NCI-H82 (cell line): Measurements from ENCODE around the gene HIVEP3.
"Not testable (repeated sequence)": the region's sequence is repeated elsewhere in the genome, so short reads cannot be mapped to it uniquely, and the experiment has no call there.

Experiments used
- DNase-seq: peaks from one replicate; lab custom pipeline; 2025; lab: John Stamatoyannopoulos, UW

Gene HIVEP3

GRCh38 chr1:41918450-41919043 lies at the start of gene HIVEP3:
TSS of gene HIVEP3 (minus strand) at chr1:41918922.
- DNase-seq, result peak; percentile 80

DNA sequence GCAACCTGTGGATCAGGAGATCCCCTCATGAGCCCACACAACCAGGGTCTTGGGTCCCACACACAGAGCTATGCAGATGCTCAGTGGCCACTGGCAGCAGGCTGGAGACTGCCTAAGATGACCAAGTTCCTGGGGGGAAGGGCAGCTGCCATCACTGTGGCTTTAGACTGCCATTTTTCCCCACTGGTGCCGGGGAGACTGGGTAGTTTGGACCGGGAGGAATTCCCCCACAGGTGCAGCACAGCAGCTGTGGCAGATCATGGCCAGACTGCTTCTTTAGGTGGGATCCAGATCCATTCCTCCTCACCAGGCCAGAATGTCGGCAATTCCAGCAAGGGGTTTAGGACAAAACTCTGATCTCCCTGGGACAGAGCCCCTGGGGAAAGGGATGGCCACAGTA lies 45.7 kb upstream of the HIVEP3 start:
- no peak for DNase-seq

DNA sequence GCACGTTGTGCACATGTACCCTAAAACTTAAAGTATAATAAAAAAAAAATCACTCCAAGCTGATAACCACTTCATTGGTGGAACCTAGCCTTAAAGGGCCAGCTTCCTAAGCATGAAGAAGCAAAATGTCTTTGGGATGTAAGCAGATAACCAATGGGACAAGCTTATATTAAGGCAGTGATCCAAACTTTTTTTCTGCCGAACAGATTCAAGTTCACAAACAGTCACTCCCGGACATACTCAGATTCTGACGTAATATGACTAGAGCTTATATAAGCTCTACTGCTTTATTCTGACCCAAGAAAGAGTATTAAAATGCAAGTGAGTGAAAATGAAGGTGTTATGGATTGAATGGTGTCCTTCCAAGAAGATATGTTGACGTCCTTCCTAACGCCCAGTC lies 44.9 kb upstream of the HIVEP3 start:
- no peak for DNase-seq

DNA sequence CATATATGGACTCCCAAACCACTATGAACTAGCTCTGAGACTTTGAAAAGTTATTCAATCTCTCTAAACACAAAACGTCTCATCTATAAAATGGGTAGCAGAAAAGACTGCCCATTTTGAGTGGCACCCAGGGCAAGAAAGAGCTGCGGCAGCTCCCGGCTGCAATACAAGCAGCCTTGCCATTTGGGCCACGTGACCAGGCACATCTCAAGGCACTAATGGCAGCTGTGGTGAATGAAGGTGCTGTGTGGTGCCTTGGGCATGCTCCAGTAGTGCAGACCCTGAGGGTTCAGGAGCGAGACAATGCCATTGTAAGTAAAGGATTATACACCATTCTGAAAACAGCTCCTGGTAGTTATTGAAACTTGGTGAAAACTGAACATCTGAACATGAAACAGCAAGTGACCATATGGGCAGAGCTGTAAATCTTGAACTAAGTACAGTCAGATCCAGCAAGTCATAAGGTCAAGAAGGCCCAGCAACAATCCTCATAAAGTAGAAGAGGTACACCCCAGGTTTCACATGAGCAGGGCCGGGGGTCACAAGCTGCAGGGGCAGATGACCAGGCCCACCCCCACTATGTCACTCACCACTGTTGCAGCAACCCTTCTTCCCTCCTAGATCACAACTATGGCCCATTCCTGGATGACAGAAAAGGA lies 39.4 kb upstream of the HIVEP3 start:
- DNase-seq, result no peak

DNA sequence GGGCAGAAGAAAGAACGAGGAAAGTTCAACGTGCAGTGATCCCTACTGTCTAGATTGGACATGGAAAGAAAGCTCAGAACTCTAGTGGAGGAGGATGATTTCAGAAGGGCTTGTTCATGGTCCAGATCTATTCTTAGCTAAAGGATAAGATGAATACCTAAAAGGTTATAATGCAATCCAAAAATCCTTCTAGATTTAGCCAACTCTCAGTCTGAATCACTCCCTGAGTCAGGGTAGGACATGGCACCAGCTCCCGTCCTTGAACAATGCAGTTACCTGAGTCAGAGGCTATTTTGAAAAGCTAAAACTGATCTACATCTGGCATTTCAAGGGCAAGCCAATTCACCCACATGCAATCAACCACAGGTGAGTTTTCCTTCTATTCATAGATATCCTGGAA lies 38.8 kb upstream of the HIVEP3 start:
- DNase-seq, result no peak

DNA sequence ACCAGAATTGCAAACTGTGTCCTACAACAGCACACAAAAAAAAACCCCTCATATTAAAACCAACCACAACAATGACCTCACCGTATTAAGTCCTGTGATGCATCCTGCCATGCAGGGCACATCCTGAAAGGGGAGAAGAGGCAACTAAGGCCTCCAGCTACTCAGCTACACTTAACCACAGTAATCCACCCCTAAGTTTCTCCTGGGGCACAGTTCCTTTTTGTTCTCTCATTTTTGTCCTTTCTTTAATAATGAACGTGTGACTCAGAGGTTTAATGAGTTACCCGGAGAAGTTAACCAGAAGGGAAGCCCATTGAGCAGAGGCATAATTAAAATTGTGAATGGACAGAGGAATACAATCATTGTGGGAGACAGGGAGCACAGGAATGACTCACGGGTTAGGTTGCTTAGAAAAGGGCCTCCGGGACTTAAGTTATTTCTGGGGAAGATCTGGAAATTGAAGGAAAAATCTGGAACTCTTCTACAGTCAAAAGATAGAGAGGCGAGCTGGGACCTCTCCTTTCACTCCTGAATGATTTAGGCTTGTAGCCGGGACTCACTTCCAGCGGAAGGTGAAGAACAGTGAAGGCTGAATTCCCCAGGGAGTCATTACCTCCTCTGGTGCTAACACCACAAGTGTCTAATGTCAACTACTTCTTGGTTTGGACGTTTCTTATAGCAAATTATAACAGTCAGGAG lies 36.9 kb upstream of the HIVEP3 start:
- DNase-seq, result peak; percentile 34

- DNase-seq, result no peak
Observed at GRCh38 chr1:41954533-41954944, 35.8 kb upstream of the HIVEP3 start.

- DNase-seq, result peak; percentile 91
Observed at GRCh38 chr1:41953291-41953690, 34.6 kb upstream of the HIVEP3 start.

- DNase-seq, result no peak
Observed at GRCh38 chr1:41952208-41952607, 33.5 kb upstream of the HIVEP3 start.

- not testable (repeated sequence) for DNase-seq
Observed at GRCh38 chr1:41951492-41951891, 32.8 kb upstream of the HIVEP3 start.

DNA sequence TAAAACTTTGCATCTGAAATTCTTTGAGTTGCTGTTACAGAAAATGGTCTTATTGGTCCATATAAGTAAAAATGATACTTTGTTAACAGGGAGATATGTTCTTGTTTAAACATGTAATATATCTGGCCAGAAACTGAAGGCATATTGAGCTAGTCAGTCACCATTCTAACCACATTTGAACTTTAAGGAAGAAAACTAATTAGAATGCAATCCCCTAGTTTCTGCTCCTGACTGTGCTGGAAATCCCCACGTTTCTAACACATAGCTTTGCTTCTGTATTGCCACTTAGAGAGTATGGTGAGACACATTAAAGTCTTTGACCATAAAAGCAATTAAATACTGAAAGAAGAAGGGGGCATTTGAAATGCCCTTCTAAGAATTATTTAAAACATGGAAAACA lies 32.1 kb upstream of the HIVEP3 start:
- DNase-seq, result no peak

- not testable (repeated sequence) for DNase-seq
Observed at GRCh38 chr1:41945946-41946345, 27.2 kb upstream of the HIVEP3 start.

DNA sequence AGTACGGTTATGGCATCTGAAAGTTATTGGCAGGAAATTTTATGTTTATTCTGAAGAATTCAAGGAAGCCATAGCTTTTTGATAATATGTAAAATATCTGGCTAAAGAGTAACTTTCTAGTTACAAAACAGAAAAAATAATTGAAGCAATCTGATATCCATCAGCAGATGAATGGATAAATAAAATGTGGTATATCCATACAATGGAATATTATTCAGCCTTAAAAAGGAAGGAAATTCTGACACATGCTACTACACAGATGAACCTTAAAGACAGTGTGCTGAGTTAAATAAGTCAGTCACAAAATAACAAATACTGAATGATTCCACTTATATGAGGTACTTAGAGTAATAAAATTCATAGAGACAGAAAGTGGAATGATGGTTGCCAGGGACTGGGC lies 25.0 kb upstream of the HIVEP3 start:
- no peak for DNase-seq

- no peak for DNase-seq
Observed at GRCh38 chr1:41942278-41942677, 23.6 kb upstream of the HIVEP3 start.

GRCh38 chr1:41941381-41941780 lies 22.7 kb upstream of the HIVEP3 start:
- DNase-seq, result no peak

- DNase-seq, result no peak
Observed at GRCh38 chr1:41939194-41939593, 20.5 kb upstream of the HIVEP3 start.

DNA sequence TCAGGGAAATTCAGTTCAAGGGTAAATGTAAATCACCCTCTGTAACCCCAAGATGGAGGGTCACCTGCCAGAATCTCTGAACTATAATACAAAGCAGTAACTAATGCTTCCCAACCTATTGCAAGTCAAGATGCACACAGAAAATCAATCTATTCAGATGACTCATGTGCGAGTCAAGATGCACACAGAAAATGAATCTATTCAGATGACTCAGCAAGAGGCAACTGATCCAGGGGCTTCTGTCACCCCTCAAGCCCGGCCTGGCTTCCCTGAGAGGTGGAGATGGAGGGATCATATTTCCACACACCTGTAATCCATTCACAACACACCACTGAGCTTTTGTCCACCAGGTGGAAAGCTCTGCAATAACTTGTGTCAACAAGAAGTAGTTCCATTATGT lies 17.4 kb upstream of the HIVEP3 start:
- DNase-seq, result no peak

- no peak for DNase-seq
Observed at GRCh38 chr1:41935226-41935625, 16.5 kb upstream of the HIVEP3 start.

- no peak for DNase-seq
Observed at GRCh38 chr1:41933106-41933505, 14.4 kb upstream of the HIVEP3 start.

GRCh38 chr1:41931578-41931977 lies 12.9 kb upstream of the HIVEP3 start:
- no peak for DNase-seq

GRCh38 chr1:41927118-41927517 lies 8.4 kb upstream of the HIVEP3 start:
- DNase-seq, result no peak

- peak; percentile 51 for DNase-seq
Observed at GRCh38 chr1:41925712-41926111, 7.0 kb upstream of the HIVEP3 start.

GRCh38 chr1:41924911-41925310 lies 6.2 kb upstream of the HIVEP3 start:
- DNase-seq, result no peak
